Measurements from ENCODE around the gene HES4. TPM values are rescaled to one million over a fixed set of nuclear protein-coding genes. Genes with fewer than 3 reads are reported as not detected.

HES4 gene
- total and polyA plus RNA-seq, 2 of the 13 experiments (the other 11 are each of a cell fraction or from before 2014, with no cell fraction given), result 8.8 to 10.6 TPM

- TF ChIP-seq SKIL (CRISPR knock-in tag; IDR thresholded peaks at IDR 0.05; ENCODE audit: borderline replicate concordance) (no peak), KLF12 (CRISPR knock-in tag; IDR thresholded peaks at IDR 0.05; ENCODE audit: borderline replicate concordance) (0 out of 2 replicates have a peak, but pooled peaks have one; percentile 39), RBFOX2 (IDR thresholded peaks at IDR 0.05; ENCODE audit: low read depth, low read length) (peak; percentile 58), PTBP1 (IDR thresholded peaks at IDR 0.05; ENCODE audit: low read depth, low read length, poor library complexity, severe bottlenecking) (no peak), PRMT3 (CRISPR knock-in tag; IDR thresholded peaks at IDR 0.05; ENCODE audit: borderline replicate concordance, low read depth) (no peak), BCL3 (CRISPR knock-in tag; IDR thresholded peaks at IDR 0.05) (peak; percentile 66; the same call in 1 of the 2 replicates), GATA4 (IDR thresholded peaks at IDR 0.05; ENCODE audit: borderline replicate concordance, low read depth) (0 out of 2 replicates have a peak, but pooled peaks have one; percentile 25)
- TF ChIP-seq, protein P1, sequence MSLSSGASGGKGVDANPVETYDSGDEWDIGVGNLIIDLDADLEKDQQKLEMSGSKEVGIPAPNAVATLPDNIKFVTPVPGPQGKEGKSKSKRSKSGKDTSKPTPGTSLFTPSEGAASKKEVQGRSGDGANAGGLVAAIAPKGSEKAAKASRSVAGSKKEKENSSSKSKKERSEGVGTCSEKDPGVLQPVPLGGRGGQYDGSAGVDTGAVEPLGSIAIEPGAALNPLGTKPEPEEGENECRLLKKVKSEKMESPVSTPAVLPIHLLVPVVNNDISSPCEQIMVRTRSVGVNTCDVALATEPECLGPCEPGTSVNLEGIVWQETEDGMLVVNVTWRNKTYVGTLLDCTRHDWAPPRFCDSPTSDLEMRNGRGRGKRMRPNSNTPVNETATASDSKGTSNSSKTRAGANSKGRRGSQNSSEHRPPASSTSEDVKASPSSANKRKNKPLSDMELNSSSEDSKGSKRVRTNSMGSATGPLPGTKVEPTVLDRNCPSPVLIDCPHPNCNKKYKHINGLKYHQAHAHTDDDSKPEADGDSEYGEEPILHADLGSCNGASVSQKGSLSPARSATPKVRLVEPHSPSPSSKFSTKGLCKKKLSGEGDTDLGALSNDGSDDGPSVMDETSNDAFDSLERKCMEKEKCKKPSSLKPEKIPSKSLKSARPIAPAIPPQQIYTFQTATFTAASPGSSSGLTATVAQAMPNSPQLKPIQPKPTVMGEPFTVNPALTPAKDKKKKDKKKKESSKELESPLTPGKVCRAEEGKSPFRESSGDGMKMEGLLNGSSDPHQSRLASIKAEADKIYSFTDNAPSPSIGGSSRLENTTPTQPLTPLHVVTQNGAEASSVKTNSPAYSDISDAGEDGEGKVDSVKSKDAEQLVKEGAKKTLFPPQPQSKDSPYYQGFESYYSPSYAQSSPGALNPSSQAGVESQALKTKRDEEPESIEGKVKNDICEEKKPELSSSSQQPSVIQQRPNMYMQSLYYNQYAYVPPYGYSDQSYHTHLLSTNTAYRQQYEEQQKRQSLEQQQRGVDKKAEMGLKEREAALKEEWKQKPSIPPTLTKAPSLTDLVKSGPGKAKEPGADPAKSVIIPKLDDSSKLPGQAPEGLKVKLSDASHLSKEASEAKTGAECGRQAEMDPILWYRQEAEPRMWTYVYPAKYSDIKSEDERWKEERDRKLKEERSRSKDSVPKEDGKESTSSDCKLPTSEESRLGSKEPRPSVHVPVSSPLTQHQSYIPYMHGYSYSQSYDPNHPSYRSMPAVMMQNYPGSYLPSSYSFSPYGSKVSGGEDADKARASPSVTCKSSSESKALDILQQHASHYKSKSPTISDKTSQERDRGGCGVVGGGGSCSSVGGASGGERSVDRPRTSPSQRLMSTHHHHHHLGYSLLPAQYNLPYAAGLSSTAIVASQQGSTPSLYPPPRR (CRISPR knock-in tag; IDR thresholded peaks at IDR 0.05; ENCODE audit: borderline replicate concordance), result no peak
- TF ChIP-seq, protein P2, sequence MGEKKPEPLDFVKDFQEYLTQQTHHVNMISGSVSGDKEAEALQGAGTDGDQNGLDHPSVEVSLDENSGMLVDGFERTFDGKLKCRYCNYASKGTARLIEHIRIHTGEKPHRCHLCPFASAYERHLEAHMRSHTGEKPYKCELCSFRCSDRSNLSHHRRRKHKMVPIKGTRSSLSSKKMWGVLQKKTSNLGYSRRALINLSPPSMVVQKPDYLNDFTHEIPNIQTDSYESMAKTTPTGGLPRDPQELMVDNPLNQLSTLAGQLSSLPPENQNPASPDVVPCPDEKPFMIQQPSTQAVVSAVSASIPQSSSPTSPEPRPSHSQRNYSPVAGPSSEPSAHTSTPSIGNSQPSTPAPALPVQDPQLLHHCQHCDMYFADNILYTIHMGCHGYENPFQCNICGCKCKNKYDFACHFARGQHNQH (CRISPR knock-in tag; IDR thresholded peaks at IDR 0.05), result 0 out of 2 replicates have a peak, but pooled peaks have one; percentile 23
- TF ChIP-seq, protein P3, sequence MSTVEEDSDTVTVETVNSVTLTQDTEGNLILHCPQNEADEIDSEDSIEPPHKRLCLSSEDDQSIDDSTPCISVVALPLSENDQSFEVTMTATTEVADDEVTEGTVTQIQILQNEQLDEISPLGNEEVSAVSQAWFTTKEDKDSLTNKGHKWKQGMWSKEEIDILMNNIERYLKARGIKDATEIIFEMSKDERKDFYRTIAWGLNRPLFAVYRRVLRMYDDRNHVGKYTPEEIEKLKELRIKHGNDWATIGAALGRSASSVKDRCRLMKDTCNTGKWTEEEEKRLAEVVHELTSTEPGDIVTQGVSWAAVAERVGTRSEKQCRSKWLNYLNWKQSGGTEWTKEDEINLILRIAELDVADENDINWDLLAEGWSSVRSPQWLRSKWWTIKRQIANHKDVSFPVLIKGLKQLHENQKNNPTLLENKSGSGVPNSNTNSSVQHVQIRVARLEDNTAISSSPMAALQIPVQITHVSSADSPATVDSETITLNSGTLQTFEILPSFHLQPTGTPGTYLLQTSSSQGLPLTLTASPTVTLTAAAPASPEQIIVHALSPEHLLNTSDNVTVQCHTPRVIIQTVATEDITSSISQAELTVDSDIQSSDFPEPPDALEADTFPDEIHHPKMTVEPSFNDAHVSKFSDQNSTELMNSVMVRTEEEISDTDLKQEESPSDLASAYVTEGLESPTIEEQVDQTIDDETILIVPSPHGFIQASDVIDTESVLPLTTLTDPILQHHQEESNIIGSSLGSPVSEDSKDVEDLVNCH (CRISPR knock-in tag; IDR thresholded peaks at IDR 0.05), result no peak
- TF ChIP-seq, protein P4, sequence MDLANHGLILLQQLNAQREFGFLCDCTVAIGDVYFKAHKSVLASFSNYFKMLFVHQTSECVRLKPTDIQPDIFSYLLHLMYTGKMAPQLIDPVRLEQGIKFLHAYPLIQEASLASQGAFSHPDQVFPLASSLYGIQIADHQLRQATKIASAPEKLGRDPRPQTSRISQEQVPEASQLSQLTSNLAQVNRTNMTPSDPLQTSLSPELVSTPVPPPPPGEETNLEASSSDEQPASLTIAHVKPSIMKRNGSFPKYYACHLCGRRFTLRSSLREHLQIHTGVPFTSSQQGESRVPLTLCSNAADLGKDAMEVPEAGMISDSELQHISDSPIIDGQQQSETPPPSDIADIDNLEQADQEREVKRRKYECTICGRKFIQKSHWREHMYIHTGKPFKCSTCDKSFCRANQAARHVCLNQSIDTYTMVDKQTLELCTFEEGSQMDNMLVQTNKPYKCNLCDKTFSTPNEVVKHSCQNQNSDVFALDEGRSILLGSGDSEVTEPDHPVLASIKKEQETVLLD (CRISPR knock-in tag; IDR thresholded peaks at IDR 0.05; ENCODE audit: low read depth), result peak; percentile 51; the same call in 1 of the 2 replicates
These were observed 33.1 kb downstream of the HES4 start (continued) for GRCh38 chr1:966704-967300.

Data from HepG2 (cell line).